ENCODE data around the gene ZNF74. TPM values are rescaled to one million over a fixed set of nuclear protein-coding genes. Genes with fewer than 3 reads are reported as not detected.
"Not testable (repeated sequence)": the region's sequence is repeated elsewhere in the genome, so short reads cannot be mapped to it uniquely, and the experiment has no call there.

Gene ZNF74
- polyA plus RNA-seq, 1 experiment: 8.4 TPM

- CTCF ChIA-PET: interaction anchor here (0.6 to 1.5 kb wide), 4 partner anchors 11 to 43 kb away, joined by 3 to 6 read pairs (median 3); no protein-coding TSS in a partner anchor
Measured at GRCh38 chr22:20413217-20414058, 19.5 kb downstream of the ZNF74 start.

GRCh38 chr22:20414059-20414440 lies 20.1 kb downstream of the ZNF74 start:
- no peak for DNase-seq (ENCODE audit: low read depth, low spot score)
- Histone ChIP-seq H3K4me3 (ENCODE audit: low read depth, low read length) (no peak overlapping the region), H3K27me3 (ENCODE audit: control insufficient read depth, insufficient read depth, low read length) (no peaks in the 10 kb centered on the region), H3K9me3 (ENCODE audit: control insufficient read depth, insufficient read depth, low read length) (no peaks in the 10 kb centered on the region), H3K27ac (ENCODE audit: low read depth, low read length) (no peak overlapping the region)
- POLR2A ChIA-PET: no interaction called here
- CTCF ChIA-PET: interaction anchor here (0.9 kb wide), 1 partner anchor 14 kb away, joined by 3 read pairs; no protein-coding TSS in a partner anchor
- TF ChIP-seq CTCF (IDR thresholded peaks at IDR 0.05; ENCODE audit: low read depth, low read length): no peak

More at GRCh38 chr22:20413217-20414058, 19.5 kb downstream of the ZNF74 start:
- Histone ChIP-seq H3K27me3 (ENCODE audit: control insufficient read depth, insufficient read depth, low read length) (no peaks in the 10 kb centered on the region), H3K9me3 (ENCODE audit: control insufficient read depth, insufficient read depth, low read length) (no peaks in the 10 kb centered on the region), H3K4me3 (ENCODE audit: low read depth, low read length) (no peak overlapping the region), H3K27ac (ENCODE audit: low read depth, low read length) (no peak overlapping the region)
- POLR2A ChIA-PET: no interaction called here
- no peak for DNase-seq (ENCODE audit: low read depth, low spot score)
- TF ChIP-seq CTCF (IDR thresholded peaks at IDR 0.05; ENCODE audit: low read depth, low read length): no peak

- no peak for TF ChIP-seq CTCF (IDR thresholded peaks at IDR 0.05; ENCODE audit: low read depth, low read length)
- DNase-seq (ENCODE audit: low read depth, low spot score): no peak
- ChIA-PET POLR2A (no interaction called here), CTCF (no interaction called here)
- H3K9me3 ChIP-seq (ENCODE audit: control insufficient read depth, insufficient read depth, low read length): no peaks in the 10 kb centered on the region
- H3K27me3 ChIP-seq (ENCODE audit: control insufficient read depth, insufficient read depth, low read length): no peaks in the 10 kb centered on the region
- H3K4me3 ChIP-seq (ENCODE audit: low read depth, low read length): no peak overlapping the region
- no peak overlapping the region for H3K27ac ChIP-seq (ENCODE audit: low read depth, low read length)
Measured at GRCh38 chr22:20414450-20414849, 20.5 kb downstream of the ZNF74 start.

GRCh38 chr22:20415241-20415640 lies 21.3 kb downstream of the ZNF74 start:
- H3K4me3 ChIP-seq (ENCODE audit: low read depth, low read length); POLR2A ChIA-PET; CTCF ChIA-PET; DNase-seq (ENCODE audit: low read depth, low spot score); H3K27me3 ChIP-seq (ENCODE audit: control insufficient read depth, insufficient read depth, low read length); H3K27ac ChIP-seq (ENCODE audit: low read depth, low read length); H3K9me3 ChIP-seq (ENCODE audit: control insufficient read depth, insufficient read depth, low read length): not testable (repeated sequence)

GRCh38 chr22:20415699-20416098 lies 21.7 kb downstream of the ZNF74 start:
- H3K27me3 ChIP-seq (ENCODE audit: control insufficient read depth, insufficient read depth, low read length); POLR2A ChIA-PET; H3K9me3 ChIP-seq (ENCODE audit: control insufficient read depth, insufficient read depth, low read length); CTCF ChIA-PET; H3K27ac ChIP-seq (ENCODE audit: low read depth, low read length); H3K4me3 ChIP-seq (ENCODE audit: low read depth, low read length); DNase-seq (ENCODE audit: low read depth, low spot score): not testable (repeated sequence)

GRCh38 chr22:20418211-20418788 lies 24.3 kb downstream of the ZNF74 start:
- Histone ChIP-seq H3K27ac (ENCODE audit: low read depth, low read length) (peak overlapping the region; percentile 57), H3K27me3 (ENCODE audit: control insufficient read depth, insufficient read depth, low read length) (no peaks in the 10 kb centered on the region), H3K9me3 (ENCODE audit: control insufficient read depth, insufficient read depth, low read length) (no peaks in the 10 kb centered on the region; the same call in 1 of the 2 replicates), H3K4me3 (ENCODE audit: low read depth, low read length) (peak overlapping the region; percentile 56)
- TF ChIP-seq CTCF (IDR thresholded peaks at IDR 0.05; ENCODE audit: low read depth, low read length): peak; percentile 89
- CTCF ChIA-PET: interaction anchor here (0.5 to 3.7 kb wide), 47 partner anchors 8 to 1354 kb away, joined by 3 to 155 read pairs (median 5); partner anchors contain the start of gene ZNF74
- POLR2A ChIA-PET: interaction anchor here (0.6 to 1.2 kb wide), 6 partner anchors 12 to 138 kb away, joined by 3 to 9 read pairs (median 5); no protein-coding TSS in a partner anchor
- DNase-seq (ENCODE audit: low read depth, low spot score): peak; percentile 65

All from AG04450 (cell line).